BLaER1 treated with 17β-estradiol and CSF1 and Interleukin-3, amounts not matched to agents 10 nM and 100 nM (cell line): ENCODE measurements around the gene XRCC5.

Source experiments
- H3K27ac ChIP-seq, 11 experiments: shearing (Covaris generic); formaldehyde crosslinking; 2 replicates each; pipeline ENCODE4 v1.8.1; 2022
- H3K27me3 ChIP-seq, 11 experiments: shearing (Covaris generic); formaldehyde crosslinking; 2 replicates each; pipeline ENCODE4 v1.8.1; 2022
- H3K36me3 ChIP-seq, 11 experiments: shearing (Covaris generic); formaldehyde crosslinking; 2 replicates each; pipeline ENCODE4 v1.8.1; 2022
- H3K4me1 ChIP-seq, 10 experiments: shearing (Covaris generic); formaldehyde crosslinking; 2 replicates each; pipeline ENCODE4 v1.8.1; 2022
- H3K4me2 ChIP-seq, 11 experiments: shearing (Covaris generic); formaldehyde crosslinking; 2 replicates each; pipeline ENCODE4 v1.8.1; 2022
- H3K4me3 ChIP-seq, 10 experiments: shearing (Covaris generic); formaldehyde crosslinking; 2 replicates each; pipeline ENCODE4 v1.8.1; 2022
- H3K9ac ChIP-seq, 11 experiments: shearing (Covaris generic); formaldehyde crosslinking; 2 replicates each; pipeline ENCODE4 v1.8.1; 2022
- H3K9me3 ChIP-seq, 11 experiments: shearing (Covaris generic); formaldehyde crosslinking; replicated peaks in 1 of 11; 2 replicates each; pipeline ENCODE4 v1.8.1; 2022
- H4K20me1 ChIP-seq, 11 experiments: shearing (Covaris generic); formaldehyde crosslinking; 2 replicates each; pipeline ENCODE4 v1.8.1; 2022
- Cebpa-rat ChIP-seq, 11 experiments: shearing (Covaris generic); IDR thresholded peaks; 2 replicates each; pipeline ENCODE4 v1.8.1; 2022

XRCC5 gene

GRCh38 chr2:216149741-216150140 lies 40.6 kb downstream of the XRCC5 start:
- H3K9ac ChIP-seq: no peak overlapping the region
- peaks cover 38 to 100% (median 98%) of the 10 kb centered on the region in 11 experiments; a peak in 21 of 22 replicates for H4K20me1 ChIP-seq
- no peak for TF ChIP-seq Cebpa-rat (IDR thresholded peaks at IDR 0.05)
- H3K4me3 ChIP-seq: no peak overlapping the region
- H3K9me3 ChIP-seq: no peaks in the 10 kb centered on the region
- H3K36me3 ChIP-seq: peaks cover 99 to 100% (median 100%) of the 10 kb centered on the region in 11 experiments
- no peaks in the 10 kb centered on the region for H3K4me1 ChIP-seq
- no peak overlapping the region for H3K4me2 ChIP-seq
- H3K27ac ChIP-seq: no peak overlapping the region
- H3K27me3 ChIP-seq: no peaks in the 10 kb centered on the region

DNA sequence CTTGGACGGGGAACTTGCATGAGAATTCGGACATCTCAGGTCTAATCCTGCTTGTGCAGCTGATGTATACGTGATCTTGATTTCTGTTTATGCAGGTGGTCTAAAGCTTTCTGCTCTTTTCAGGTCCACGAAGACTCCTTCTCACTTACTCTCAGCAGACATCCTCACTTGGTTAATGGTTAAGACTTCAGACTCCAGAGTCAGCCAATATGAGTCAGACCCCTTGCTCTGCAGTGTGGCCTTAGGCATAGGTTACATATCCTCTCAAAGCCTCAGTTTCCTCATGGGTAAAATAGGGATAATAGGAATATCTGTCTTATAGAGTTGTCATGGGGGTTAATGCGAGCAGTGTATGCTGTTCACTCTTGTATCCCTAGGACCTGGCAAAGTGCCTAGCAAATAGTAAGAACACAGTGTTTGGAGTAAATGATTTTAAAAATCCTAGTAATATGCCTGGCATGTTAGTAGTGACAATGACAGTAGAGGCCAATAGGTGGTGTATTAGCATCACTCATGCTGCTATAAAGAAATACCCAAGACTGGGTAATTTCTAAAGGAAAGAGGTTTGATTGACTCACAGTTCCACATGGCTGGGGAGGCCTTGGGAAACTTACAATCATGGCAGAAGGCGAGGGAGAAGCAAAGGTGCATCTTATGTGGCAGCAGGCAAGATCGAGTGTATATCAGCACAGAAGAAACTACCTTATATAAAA lies 42.3 kb downstream of the XRCC5 start:
- H4K20me1 ChIP-seq: peaks cover 39 to 100% (median 95%) of the 10 kb centered on the region in 11 experiments; a peak in 21 of 22 replicates
- TF ChIP-seq Cebpa-rat (IDR thresholded peaks at IDR 0.05): no peak

DNA sequence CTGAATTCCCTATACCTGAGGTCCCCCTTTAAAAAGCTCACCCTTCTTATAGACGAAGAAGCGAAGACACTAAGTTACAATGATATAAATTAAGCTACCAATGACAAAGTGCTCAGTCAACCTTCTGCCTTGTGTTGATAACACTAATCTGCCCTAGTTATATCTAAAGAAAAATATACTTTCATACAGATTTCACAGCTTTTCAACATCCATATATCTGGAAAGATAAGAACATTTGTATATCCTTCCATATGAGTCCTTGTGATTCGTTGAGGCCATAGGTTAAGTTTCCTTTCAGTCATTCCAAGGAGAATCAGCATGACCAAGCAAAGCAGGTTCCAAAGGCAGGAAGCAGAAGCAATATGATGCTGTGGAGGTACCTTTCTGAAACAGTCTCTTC lies 46.8 kb downstream of the XRCC5 start:
- Histone ChIP-seq H3K27me3 (no peaks in the 10 kb centered on the region), H3K4me3 (no peak overlapping the region), H3K4me1 (no peaks in the 10 kb centered on the region), H4K20me1 (peaks cover 35 to 100% (median 92%) of the 10 kb centered on the region in 11 experiments; a peak in 21 of 22 replicates), H3K36me3 (peaks cover 96 to 100% (median 100%) of the 10 kb centered on the region in 11 experiments), H3K9ac (no peak overlapping the region), H3K27ac (no peak overlapping the region), H3K9me3 (no peaks in the 10 kb centered on the region), H3K4me2 (no peak overlapping the region)
- no peak for TF ChIP-seq Cebpa-rat (IDR thresholded peaks at IDR 0.05)

More for the DNA sequence above, 42.3 kb downstream of the XRCC5 start:
- H3K9ac ChIP-seq: no peak overlapping the region
- no peaks in the 10 kb centered on the region for H3K27me3 ChIP-seq
- no peak overlapping the region for H3K27ac ChIP-seq
- H3K4me3 ChIP-seq: no peak overlapping the region
- no peaks in the 10 kb centered on the region for H3K4me1 ChIP-seq
- H3K4me2 ChIP-seq: no peak overlapping the region
- peaks cover 100% of the 10 kb centered on the region in 11 experiments for H3K36me3 ChIP-seq
- no peaks in the 10 kb centered on the region for H3K9me3 ChIP-seq

DNA sequence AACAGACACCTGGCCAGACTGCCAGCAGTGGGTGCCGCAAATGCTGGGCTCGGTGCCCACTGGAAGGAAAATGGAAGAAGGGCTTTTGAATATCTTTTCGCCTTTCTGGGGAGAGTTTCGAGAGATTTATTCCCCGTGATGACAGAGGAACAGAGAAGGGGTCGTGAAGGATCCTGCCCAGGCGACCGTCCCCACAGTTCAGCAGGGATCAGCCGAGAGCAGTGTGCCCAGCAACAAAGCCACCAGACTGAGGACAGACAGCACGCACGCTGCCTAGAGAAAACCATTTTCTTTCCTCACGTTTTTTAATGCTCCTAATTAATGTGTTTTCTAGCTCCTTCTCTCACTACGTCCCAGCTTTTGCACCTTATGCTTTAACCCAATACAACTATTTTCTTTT lies 47.7 kb downstream of the XRCC5 start:
- H3K4me1 ChIP-seq: 0 out of 20 replicates have a peak, but pooled peaks cover 0 to 2% (median 0%) of the 10 kb centered on the region in 10 experiments
- no peak overlapping the region for H3K4me3 ChIP-seq
- peaks cover 29 to 100% (median 92%) of the 10 kb centered on the region in 11 experiments; a peak in 21 of 22 replicates for H4K20me1 ChIP-seq
- no peaks in the 10 kb centered on the region for H3K27me3 ChIP-seq
- H3K36me3 ChIP-seq: peaks cover 96 to 100% (median 100%) of the 10 kb centered on the region in 11 experiments
- H3K27ac ChIP-seq: no peak overlapping the region
- no peak overlapping the region for H3K9ac ChIP-seq
- no peaks in the 10 kb centered on the region for H3K9me3 ChIP-seq
- no peak overlapping the region for H3K4me2 ChIP-seq
- no peak for TF ChIP-seq Cebpa-rat (IDR thresholded peaks at IDR 0.05)

GRCh38 chr2:216159144-216159543 lies 50.0 kb downstream of the XRCC5 start:
- Histone ChIP-seq H3K27me3 (no peaks in the 10 kb centered on the region), H3K36me3 (peaks cover 96 to 100% (median 100%) of the 10 kb centered on the region in 11 experiments)
- TF ChIP-seq Cebpa-rat (IDR thresholded peaks at IDR 0.05): no peak

GRCh38 chr2:216159646-216160045 lies 50.5 kb downstream of the XRCC5 start:
- no peaks in the 10 kb centered on the region for H3K9me3 ChIP-seq
- no peaks in the 10 kb centered on the region for H3K27me3 ChIP-seq
- H3K36me3 ChIP-seq: peaks cover 96 to 100% (median 100%) of the 10 kb centered on the region in 11 experiments
- peaks cover 16 to 100% (median 87%) of the 10 kb centered on the region in 11 experiments; a peak in 21 of 22 replicates for H4K20me1 ChIP-seq
- no peak for TF ChIP-seq Cebpa-rat (IDR thresholded peaks at IDR 0.05)
- no peak overlapping the region for H3K4me3 ChIP-seq
- no peak overlapping the region for H3K4me2 ChIP-seq
- H3K27ac ChIP-seq: no peak overlapping the region
- peaks cover 0 to 11% (median 0%) of the 10 kb centered on the region in 10 experiments; a peak in 5 of 20 replicates for H3K4me1 ChIP-seq
- no peak overlapping the region for H3K9ac ChIP-seq

More at GRCh38 chr2:216159144-216159543, 50.0 kb downstream of the XRCC5 start:
- no peak overlapping the region for H3K4me3 ChIP-seq
- peaks cover 18 to 100% (median 87%) of the 10 kb centered on the region in 11 experiments; a peak in 21 of 22 replicates for H4K20me1 ChIP-seq
- peaks cover 0 to 6% (median 0%) of the 10 kb centered on the region in 10 experiments; a peak in 3 of 20 replicates for H3K4me1 ChIP-seq
- no peak overlapping the region for H3K9ac ChIP-seq
- H3K4me2 ChIP-seq: no peak overlapping the region
- H3K27ac ChIP-seq: no peak overlapping the region
- no peaks in the 10 kb centered on the region for H3K9me3 ChIP-seq

- Histone ChIP-seq H3K36me3 (peaks cover 93 to 100% (median 100%) of the 10 kb centered on the region in 11 experiments), H3K4me1 (peaks cover 0 to 23% (median 0%) of the 10 kb centered on the region in 10 experiments; a peak in 6 of 20 replicates), H3K9me3 (no peaks in the 10 kb centered on the region), H4K20me1 (peaks cover 16 to 100% (median 91%) of the 10 kb centered on the region in 11 experiments; a peak in 21 of 22 replicates), H3K4me3 (no peak overlapping the region), H3K27ac (no peak overlapping the region), H3K9ac (no peak overlapping the region), H3K4me2 (no peak overlapping the region), H3K27me3 (no peaks in the 10 kb centered on the region)
- no peak for TF ChIP-seq Cebpa-rat (IDR thresholded peaks at IDR 0.05)
Observed at GRCh38 chr2:216160786-216161185, 51.6 kb downstream of the XRCC5 start.

DNA sequence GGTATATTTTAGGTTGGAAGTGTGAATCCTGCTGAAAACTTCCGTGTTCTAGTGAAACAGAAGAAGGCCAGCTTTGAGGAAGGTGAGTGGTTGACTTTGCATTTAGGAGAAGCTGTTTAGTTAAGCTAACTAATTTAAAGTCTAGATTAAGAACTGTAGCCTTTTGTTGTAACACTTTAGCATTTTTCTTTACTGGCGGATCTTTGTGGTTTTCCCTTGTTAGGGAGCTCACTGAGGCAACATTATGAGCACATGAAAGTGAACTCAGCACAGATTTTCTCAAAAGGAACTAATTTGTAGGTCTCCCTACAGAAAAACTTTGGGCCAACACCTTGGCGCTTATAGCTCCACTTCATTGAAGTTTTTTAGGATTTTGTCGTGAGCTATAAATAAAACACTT lies 52.8 kb downstream of the XRCC5 start:
- Histone ChIP-seq H4K20me1 (peaks cover 11 to 100% (median 90%) of the 10 kb centered on the region in 11 experiments; a peak in 21 of 22 replicates), H3K9ac (no peak overlapping the region), H3K36me3 (peaks cover 93 to 100% (median 100%) of the 10 kb centered on the region in 11 experiments), H3K4me3 (no peak overlapping the region), H3K27me3 (no peaks in the 10 kb centered on the region), H3K4me2 (no peak overlapping the region), H3K27ac (no peak overlapping the region), H3K4me1 (peaks cover 0 to 34% (median 0%) of the 10 kb centered on the region in 10 experiments; a peak in 6 of 20 replicates), H3K9me3 (no peaks in the 10 kb centered on the region)
- no peak for TF ChIP-seq Cebpa-rat (IDR thresholded peaks at IDR 0.05)

DNA sequence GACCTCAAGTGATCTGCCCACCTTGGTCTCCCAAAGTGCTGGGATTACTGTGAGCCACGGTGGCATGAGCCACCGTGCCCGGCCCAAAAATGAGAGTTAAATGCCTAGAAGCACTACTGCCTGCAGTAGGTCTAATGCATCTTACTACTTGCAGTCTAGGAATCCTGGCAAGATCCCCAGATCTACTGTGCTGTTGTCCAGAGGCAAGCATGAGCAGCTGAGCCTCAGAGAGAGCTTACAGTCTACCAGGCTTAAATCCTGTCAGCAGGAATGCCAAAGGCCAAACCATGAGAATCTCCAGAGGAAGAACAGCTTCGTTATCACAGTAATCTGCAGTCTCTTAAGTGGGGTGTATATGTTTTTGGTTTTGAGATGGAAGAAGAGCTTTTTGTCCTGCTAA lies 54.4 kb downstream of the XRCC5 start:
- no peak for TF ChIP-seq Cebpa-rat (IDR thresholded peaks at IDR 0.05)
- no peak overlapping the region for H3K9ac ChIP-seq
- no peak overlapping the region for H3K27ac ChIP-seq
- H3K27me3 ChIP-seq: no peaks in the 10 kb centered on the region
- peaks cover 0 to 41% (median 0%) of the 10 kb centered on the region in 10 experiments; a peak in 6 of 20 replicates for H3K4me1 ChIP-seq
- H3K4me2 ChIP-seq: no peak overlapping the region
- H4K20me1 ChIP-seq: peaks cover under 1 to 100% (median 82%) of the 10 kb centered on the region in 11 experiments; a peak in 20 of 22 replicates
- no peaks in the 10 kb centered on the region for H3K9me3 ChIP-seq
- H3K4me3 ChIP-seq: no peak overlapping the region
- peaks cover 85 to 100% (median 100%) of the 10 kb centered on the region in 11 experiments for H3K36me3 ChIP-seq
